ENCODE measurements around the gene AGGF1.

AGGF1 gene

GRCh38 chr5:77003246-77003645 is 27.0 kb upstream of the AGGF1 start:
- no peak overlapping the region for H3K4me3 ChIP-seq (ENCODE audit: severe bottlenecking)
- H3K27ac ChIP-seq (ENCODE audit: poor library complexity, severe bottlenecking), result no peak overlapping the region
- DNase-seq (ENCODE audit: low spot score), result no peak
- ATAC-seq (ENCODE audit: low read depth), result no peak
- H3K27me3 ChIP-seq (ENCODE audit: insufficient read depth, poor library complexity, severe bottlenecking), result no peaks in the 10 kb centered on the region
- no peaks in the 10 kb centered on the region for H3K36me3 ChIP-seq (ENCODE audit: low read depth)
- H3K9me3 ChIP-seq (ENCODE audit: severe bottlenecking), result no peaks in the 10 kb centered on the region
- H3K4me1 ChIP-seq (ENCODE audit: insufficient read depth, poor library complexity, severe bottlenecking), result no peaks in the 10 kb centered on the region
- TF ChIP-seq, protein P1, sequence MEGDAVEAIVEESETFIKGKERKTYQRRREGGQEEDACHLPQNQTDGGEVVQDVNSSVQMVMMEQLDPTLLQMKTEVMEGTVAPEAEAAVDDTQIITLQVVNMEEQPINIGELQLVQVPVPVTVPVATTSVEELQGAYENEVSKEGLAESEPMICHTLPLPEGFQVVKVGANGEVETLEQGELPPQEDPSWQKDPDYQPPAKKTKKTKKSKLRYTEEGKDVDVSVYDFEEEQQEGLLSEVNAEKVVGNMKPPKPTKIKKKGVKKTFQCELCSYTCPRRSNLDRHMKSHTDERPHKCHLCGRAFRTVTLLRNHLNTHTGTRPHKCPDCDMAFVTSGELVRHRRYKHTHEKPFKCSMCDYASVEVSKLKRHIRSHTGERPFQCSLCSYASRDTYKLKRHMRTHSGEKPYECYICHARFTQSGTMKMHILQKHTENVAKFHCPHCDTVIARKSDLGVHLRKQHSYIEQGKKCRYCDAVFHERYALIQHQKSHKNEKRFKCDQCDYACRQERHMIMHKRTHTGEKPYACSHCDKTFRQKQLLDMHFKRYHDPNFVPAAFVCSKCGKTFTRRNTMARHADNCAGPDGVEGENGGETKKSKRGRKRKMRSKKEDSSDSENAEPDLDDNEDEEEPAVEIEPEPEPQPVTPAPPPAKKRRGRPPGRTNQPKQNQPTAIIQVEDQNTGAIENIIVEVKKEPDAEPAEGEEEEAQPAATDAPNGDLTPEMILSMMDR (IDR thresholded peaks at IDR 0.05; ENCODE audit: poor library complexity, severe bottlenecking), result no peak

- DNase-seq (ENCODE audit: low spot score) (no peak), ATAC-seq (ENCODE audit: low read depth) (no peak)
- Histone ChIP-seq H3K4me3 (ENCODE audit: severe bottlenecking) (no peak overlapping the region), H3K27ac (ENCODE audit: poor library complexity, severe bottlenecking) (no peak overlapping the region), H3K9me3 (ENCODE audit: severe bottlenecking) (no peaks in the 10 kb centered on the region), H3K4me1 (ENCODE audit: insufficient read depth, poor library complexity, severe bottlenecking) (no peaks in the 10 kb centered on the region), H3K36me3 (ENCODE audit: low read depth) (no peaks in the 10 kb centered on the region), H3K27me3 (ENCODE audit: insufficient read depth, poor library complexity, severe bottlenecking) (no peaks in the 10 kb centered on the region)
- TF ChIP-seq, protein P1 (IDR thresholded peaks at IDR 0.05; ENCODE audit: poor library complexity, severe bottlenecking), result no peak
Measured at GRCh38 chr5:77006124-77006523, 24.1 kb upstream of the AGGF1 start.

- Histone ChIP-seq H3K4me3 (ENCODE audit: severe bottlenecking) (no peak overlapping the region), H3K9me3 (ENCODE audit: severe bottlenecking) (no peaks in the 10 kb centered on the region), H3K27ac (ENCODE audit: poor library complexity, severe bottlenecking) (no peak overlapping the region), H3K27me3 (ENCODE audit: insufficient read depth, poor library complexity, severe bottlenecking) (no peaks in the 10 kb centered on the region), H3K4me1 (ENCODE audit: insufficient read depth, poor library complexity, severe bottlenecking) (no peaks in the 10 kb centered on the region), H3K36me3 (ENCODE audit: low read depth) (no peaks in the 10 kb centered on the region)
- DNase-seq (ENCODE audit: low spot score) (no peak), ATAC-seq (ENCODE audit: low read depth) (no peak)
- TF ChIP-seq, protein P1 (IDR thresholded peaks at IDR 0.05; ENCODE audit: poor library complexity, severe bottlenecking), result no peak
Measured at GRCh38 chr5:77008413-77008812, 21.8 kb upstream of the AGGF1 start.

DNA sequence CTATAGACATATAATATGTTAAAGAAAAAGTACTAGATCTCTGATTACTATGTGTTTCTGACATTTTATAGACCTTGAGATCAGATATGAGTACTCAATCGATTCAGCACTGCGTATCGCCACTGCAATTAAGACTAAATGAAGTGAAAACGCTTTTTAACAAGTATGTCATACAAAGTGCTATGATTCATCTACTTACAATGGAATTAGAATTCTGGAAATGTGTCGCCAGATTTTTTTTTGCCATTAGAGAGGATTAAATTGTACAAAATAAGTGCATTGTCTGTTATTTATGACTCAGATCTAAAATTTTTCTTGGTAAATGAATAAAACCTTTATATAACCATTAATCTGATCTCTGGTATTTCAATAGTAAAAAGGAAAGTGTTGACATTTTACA is 20.0 kb upstream of the AGGF1 start:
- no peaks in the 10 kb centered on the region for H3K4me1 ChIP-seq (ENCODE audit: insufficient read depth, poor library complexity, severe bottlenecking)
- no peaks in the 10 kb centered on the region for H3K9me3 ChIP-seq (ENCODE audit: severe bottlenecking)
- H3K36me3 ChIP-seq (ENCODE audit: low read depth), result no peaks in the 10 kb centered on the region
- no peak for DNase-seq (ENCODE audit: low spot score)
- H3K4me3 ChIP-seq (ENCODE audit: severe bottlenecking), result no peak overlapping the region
- ATAC-seq (ENCODE audit: low read depth), result no peak
- TF ChIP-seq, protein P1 (IDR thresholded peaks at IDR 0.05; ENCODE audit: poor library complexity, severe bottlenecking), result no peak
- no peaks in the 10 kb centered on the region for H3K27me3 ChIP-seq (ENCODE audit: insufficient read depth, poor library complexity, severe bottlenecking)
- no peak overlapping the region for H3K27ac ChIP-seq (ENCODE audit: poor library complexity, severe bottlenecking)

GRCh38 chr5:77011498-77011897 is 18.7 kb upstream of the AGGF1 start:
- H3K4me1 ChIP-seq (ENCODE audit: insufficient read depth, poor library complexity, severe bottlenecking), result no peaks in the 10 kb centered on the region
- H3K36me3 ChIP-seq (ENCODE audit: low read depth), result no peaks in the 10 kb centered on the region
- H3K9me3 ChIP-seq (ENCODE audit: severe bottlenecking), result no peaks in the 10 kb centered on the region
- H3K27me3 ChIP-seq (ENCODE audit: insufficient read depth, poor library complexity, severe bottlenecking), result no peaks in the 10 kb centered on the region
- no peak overlapping the region for H3K4me3 ChIP-seq (ENCODE audit: severe bottlenecking)
- no peak for DNase-seq (ENCODE audit: low spot score)
- TF ChIP-seq, protein P1 (IDR thresholded peaks at IDR 0.05; ENCODE audit: poor library complexity, severe bottlenecking), result no peak
- no peak overlapping the region for H3K27ac ChIP-seq (ENCODE audit: poor library complexity, severe bottlenecking)
- no peak for ATAC-seq (ENCODE audit: low read depth)

All from RWPE2 (cell line).